ENCODE data around the gene IL4I1.

GRCh38 chr19:49864890-49865289 is 31.8 kb downstream of the IL4I1 start:
- TF ChIP-seq, protein P1, sequence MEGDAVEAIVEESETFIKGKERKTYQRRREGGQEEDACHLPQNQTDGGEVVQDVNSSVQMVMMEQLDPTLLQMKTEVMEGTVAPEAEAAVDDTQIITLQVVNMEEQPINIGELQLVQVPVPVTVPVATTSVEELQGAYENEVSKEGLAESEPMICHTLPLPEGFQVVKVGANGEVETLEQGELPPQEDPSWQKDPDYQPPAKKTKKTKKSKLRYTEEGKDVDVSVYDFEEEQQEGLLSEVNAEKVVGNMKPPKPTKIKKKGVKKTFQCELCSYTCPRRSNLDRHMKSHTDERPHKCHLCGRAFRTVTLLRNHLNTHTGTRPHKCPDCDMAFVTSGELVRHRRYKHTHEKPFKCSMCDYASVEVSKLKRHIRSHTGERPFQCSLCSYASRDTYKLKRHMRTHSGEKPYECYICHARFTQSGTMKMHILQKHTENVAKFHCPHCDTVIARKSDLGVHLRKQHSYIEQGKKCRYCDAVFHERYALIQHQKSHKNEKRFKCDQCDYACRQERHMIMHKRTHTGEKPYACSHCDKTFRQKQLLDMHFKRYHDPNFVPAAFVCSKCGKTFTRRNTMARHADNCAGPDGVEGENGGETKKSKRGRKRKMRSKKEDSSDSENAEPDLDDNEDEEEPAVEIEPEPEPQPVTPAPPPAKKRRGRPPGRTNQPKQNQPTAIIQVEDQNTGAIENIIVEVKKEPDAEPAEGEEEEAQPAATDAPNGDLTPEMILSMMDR (IDR thresholded peaks at IDR 0.05 in 8 of 11, conservative IDR thresholded peaks at IDR 0.05 in 3 of 11), result no peak
- TF ChIP-seq POLR2AphosphoS5 (IDR thresholded peaks at IDR 0.05) (no peak), POLR2A (IDR thresholded peaks at IDR 0.05) (no peak)
